ENCODE data around the gene PCDH8.

Gene PCDH8, protein sequence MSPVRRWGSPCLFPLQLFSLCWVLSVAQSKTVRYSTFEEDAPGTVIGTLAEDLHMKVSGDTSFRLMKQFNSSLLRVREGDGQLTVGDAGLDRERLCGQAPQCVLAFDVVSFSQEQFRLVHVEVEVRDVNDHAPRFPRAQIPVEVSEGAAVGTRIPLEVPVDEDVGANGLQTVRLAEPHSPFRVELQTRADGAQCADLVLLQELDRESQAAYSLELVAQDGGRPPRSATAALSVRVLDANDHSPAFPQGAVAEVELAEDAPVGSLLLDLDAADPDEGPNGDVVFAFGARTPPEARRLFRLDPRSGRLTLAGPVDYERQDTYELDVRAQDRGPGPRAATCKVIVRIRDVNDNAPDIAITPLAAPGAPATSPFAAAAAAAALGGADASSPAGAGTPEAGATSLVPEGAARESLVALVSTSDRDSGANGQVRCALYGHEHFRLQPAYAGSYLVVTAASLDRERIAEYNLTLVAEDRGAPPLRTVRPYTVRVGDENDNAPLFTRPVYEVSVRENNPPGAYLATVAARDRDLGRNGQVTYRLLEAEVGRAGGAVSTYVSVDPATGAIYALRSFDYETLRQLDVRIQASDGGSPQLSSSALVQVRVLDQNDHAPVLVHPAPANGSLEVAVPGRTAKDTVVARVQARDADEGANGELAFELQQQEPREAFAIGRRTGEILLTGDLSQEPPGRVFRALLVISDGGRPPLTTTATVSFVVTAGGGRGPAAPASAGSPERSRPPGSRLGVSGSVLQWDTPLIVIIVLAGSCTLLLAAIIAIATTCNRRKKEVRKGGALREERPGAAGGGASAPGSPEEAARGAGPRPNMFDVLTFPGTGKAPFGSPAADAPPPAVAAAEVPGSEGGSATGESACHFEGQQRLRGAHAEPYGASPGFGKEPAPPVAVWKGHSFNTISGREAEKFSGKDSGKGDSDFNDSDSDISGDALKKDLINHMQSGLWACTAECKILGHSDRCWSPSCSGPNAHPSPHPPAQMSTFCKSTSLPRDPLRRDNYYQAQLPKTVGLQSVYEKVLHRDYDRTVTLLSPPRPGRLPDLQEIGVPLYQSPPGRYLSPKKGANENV

GRCh38 chr13:52848455-52849195 lies at the start of gene PCDH8:
Gene PCDH8, minus strand, starts transcription at chr13:52848640. Its CDS starts 204 bp downstream, at chr13:52848436.
- no peak for DNase-seq (ENCODE audit: low read depth in 2 of 2)

DNA sequence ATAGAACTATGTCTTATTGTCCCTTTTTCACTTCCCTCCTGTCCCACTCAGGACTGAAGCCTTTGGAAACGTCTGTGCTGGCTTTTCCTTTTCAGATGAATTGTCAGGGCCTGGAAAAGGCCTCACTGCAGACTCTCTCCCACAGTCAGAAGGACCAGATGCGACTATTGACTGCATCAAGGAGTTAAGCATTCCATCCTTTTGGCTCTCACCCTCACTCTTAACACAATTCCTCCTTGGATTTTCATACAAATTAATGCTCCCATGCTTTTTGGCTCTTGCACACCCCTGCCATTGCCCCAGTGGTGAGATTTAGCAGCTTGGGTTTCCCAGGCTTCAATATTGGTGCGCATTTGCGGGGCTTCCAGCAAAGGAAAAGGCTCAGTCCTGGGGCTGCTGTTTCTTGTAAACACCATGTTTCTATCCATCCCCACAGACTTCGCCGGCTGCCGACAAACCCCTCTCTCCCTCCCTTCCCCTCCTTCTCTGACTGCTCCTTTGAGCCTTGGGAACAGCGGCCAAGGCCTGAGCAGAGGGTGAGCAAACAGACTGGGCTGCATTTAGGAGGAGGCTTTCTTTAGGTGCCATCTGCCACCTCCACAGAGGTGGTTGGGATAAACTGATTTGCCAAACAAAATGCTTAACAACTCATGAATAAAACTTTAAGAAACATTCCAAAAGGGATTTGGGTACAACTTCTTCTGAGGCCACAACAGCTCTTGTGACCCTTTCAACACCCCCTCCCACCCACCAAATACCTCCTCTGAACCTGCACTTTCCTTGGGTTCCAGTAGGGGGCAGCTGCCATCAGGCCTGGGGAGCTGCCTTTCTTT lies 48.6 kb upstream of the PCDH8 start:
- DNase-seq (ENCODE audit: low read depth in 2 of 2) = no peak

DNA sequence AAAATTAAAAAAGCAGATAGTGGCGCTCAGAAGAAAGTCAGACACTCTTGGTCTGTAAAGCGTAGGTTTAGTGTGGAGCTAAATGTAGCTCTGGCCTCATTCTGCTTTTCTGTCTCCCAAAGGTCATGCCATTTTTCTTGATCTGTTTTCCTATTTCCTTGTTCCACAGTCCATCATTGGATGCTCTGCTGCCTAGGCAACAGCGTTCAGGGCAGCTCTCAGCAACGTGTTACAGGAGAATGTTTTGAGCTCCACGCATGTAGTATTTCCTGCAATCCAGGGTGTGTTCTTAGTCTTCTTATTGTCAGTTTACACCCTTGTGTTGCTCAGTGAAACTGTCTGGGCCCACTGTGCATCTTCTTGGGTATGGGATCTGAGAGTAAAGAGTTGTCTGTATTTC lies 46.0 kb upstream of the PCDH8 start:
- no peak for DNase-seq (ENCODE audit: low read depth in 2 of 2)

GRCh38 chr13:52892925-52893324 lies 44.5 kb upstream of the PCDH8 start:
- DNase-seq (ENCODE audit: low read depth in 2 of 2) = no peak

GRCh38 chr13:52891706-52892105 lies 43.3 kb upstream of the PCDH8 start:
- DNase-seq (ENCODE audit: low read depth in 2 of 2) = no peak

DNA sequence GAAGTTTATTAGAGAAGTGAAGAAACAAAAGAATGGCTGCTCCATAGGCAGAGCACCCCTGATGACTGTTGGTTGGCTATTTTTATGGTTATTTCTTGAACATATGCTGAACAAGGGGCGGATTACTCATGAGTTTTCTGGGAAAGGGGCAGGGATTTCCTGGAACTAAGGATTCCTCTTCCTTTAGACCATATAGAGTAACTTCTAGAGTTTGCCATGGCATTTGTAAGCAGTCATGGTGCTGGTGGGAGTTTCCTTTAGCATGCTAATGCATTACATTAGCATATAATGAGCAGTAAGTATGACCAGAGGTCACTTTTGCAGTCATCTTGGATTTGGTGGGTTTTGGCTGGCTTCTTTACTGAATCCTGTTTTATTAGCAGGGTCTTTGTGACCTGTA lies 38.7 kb upstream of the PCDH8 start:
- DNase-seq (ENCODE audit: low read depth in 2 of 2) = no peak

GRCh38 chr13:52885141-52885540 lies 36.7 kb upstream of the PCDH8 start:
- no peak for DNase-seq (ENCODE audit: low read depth in 2 of 2)

- DNase-seq (ENCODE audit: low read depth in 2 of 2) = no peak
Observed at GRCh38 chr13:52884429-52885010, 36.1 kb upstream of the PCDH8 start.

GRCh38 chr13:52882785-52883184 lies 34.3 kb upstream of the PCDH8 start:
- no peak for DNase-seq (ENCODE audit: low read depth in 2 of 2)

- DNase-seq (ENCODE audit: low read depth in 2 of 2) = no peak
Observed at GRCh38 chr13:52879950-52880741, 31.7 kb upstream of the PCDH8 start.

DNA sequence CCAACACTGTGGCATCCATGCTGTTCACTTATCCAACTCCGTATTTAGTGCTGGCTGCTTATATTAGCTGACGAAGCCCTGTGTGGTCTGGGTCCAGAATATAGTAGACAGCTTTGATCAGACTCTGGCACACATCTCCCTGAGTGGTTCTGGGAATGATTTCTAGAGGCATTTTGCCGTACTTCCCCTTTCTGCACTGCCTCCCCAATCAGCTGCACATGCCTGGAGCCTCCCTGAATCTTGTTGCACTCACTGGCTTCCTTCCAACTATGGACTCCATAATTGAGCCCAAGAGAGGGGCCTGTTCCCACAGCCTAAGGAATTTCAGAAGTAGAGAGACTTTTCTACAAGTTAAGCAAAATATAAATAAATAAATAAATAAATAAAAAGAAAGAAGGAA lies 30.4 kb upstream of the PCDH8 start:
- no peak for DNase-seq (ENCODE audit: low read depth in 2 of 2)

- DNase-seq (ENCODE audit: low read depth in 2 of 2) = no peak
Observed at GRCh38 chr13:52870143-52870542, 21.7 kb upstream of the PCDH8 start.

DNA sequence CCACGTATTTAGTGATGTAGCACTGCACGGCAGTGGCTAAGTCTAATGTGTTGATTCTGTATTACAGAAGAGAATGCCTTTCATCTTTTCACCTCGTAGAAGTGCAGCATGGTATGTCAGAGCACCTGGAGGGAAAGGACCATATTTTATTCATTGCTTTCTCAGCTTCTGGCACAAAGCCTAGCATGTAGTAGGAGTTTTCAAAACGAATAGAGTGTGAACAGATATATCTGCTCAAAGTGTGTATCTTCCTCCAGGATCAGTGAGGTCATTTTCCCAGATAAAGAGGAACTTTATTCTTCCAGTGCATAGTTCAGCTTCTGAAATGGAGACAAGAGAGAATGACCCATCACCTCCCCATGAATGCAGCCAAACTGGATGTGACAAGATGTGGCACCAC lies 21.2 kb upstream of the PCDH8 start:
- no peak for DNase-seq (ENCODE audit: low read depth in 2 of 2)

DNA sequence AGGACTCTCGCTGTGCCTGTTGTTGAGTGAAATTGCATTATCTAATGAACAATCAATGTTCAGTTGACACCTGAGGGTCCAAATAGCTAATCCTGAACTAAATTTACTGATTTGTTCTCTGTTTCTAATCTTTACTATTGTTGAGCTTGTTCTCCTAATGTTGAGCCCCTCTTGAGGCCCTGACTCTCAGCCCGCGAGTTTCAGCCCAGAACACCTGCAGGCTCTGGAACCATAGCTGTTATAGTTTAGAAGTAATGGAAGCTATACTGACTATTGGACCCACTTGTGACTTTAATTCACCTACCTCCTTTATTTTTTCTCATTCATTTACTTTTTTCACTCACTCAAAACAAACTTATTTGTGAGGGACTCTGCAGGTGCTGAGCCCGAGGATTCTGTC lies 20.6 kb upstream of the PCDH8 start:
- DNase-seq (ENCODE audit: low read depth in 2 of 2) = no peak

DNA sequence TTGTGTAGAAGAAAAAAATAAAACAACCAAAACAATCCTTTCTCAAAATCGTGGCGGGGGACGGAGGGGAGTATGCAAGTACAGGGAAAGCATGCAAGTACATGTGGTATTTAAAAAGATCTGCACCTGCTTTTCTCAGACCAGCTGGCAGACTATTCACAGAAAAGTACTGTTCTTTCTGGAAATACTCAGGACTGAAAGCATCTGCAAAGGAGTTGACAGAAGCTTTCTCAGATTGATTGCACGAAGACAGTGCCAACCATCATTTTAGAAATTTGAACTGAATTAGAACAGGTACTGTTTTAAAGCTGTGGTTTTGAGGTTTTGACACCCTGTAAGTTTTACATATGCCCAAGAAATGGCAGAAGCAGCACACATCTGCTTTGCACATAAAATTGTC lies 19.8 kb upstream of the PCDH8 start:
- no peak for DNase-seq (ENCODE audit: low read depth in 2 of 2)

GRCh38 chr13:52864941-52865340 lies 16.5 kb upstream of the PCDH8 start:
- no peak for DNase-seq (ENCODE audit: low read depth in 2 of 2)

DNA sequence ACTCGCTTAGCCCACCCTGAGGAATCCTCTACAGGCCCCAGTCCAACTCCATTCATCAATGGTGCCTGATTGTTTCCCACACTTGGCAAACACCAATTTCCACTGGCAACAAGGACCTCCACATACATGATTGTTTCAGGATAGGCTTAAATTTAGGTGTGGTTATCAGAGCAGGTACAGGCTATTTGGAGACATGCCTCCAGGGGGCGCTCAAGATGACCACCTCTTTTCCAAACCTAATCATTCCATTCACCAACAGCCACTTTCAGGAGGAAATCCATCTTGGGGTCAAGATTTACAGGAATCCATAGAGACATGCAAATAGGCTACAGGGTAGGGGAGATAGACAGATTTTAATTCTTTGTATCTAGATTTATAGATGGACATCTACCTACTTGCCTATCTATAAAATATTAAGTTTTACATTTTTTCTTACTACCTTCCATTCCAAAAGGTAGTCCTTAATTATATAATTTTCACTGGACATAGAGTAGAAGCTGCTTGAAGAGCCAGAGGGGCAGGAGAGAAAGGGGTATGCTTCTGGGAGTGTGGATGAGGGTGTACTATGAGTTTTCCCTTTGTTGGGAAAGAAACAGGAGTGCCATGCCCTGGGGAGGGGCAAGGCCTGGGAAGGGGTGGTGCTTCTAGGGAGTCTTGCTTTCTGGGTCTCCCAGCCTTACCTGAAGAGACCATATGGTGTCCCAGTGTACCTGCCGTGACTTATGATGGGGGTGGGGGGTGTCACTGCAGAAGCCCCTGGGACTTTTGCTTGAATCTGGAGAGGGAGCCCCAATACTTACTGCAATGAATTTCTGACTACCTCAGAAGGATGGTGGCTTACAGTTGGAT lies 14.1 kb upstream of the PCDH8 start:
- DNase-seq (ENCODE audit: low read depth in 2 of 2) = no peak

GRCh38 chr13:52852444-52852843 lies 4.0 kb upstream of the PCDH8 start:
- no peak for DNase-seq (ENCODE audit: low read depth in 2 of 2)
